ENCODE data around the gene PARN.
A peak's percentile ranks its signal among the peaks of the same experiment; 100 is the strongest.

Gene PARN

GRCh38 chr16:14629919-14630619 lies at the start of gene PARN:
Gene PARN, minus strand, starts transcription at chr16:14630260. Its CDS starts 135 bp downstream, at chr16:14630125.
- Histone ChIP-seq H3K9me3 (ENCODE audit: control insufficient read depth in 5 of 5, low read length in 5 of 5) (no peaks in the 10 kb centered on the region), H3K27me3 (ENCODE audit: control insufficient read depth in 5 of 5, insufficient read depth in 4 of 5, low read length in 5 of 5) (no peaks in the 10 kb centered on the region), H3K36me3 (ENCODE audit: control insufficient read depth in 5 of 5, insufficient read depth in 5 of 5, low read length in 5 of 5) (peaks cover 13 to 30% (median 20%) of the 10 kb centered on the region in 5 donors), H3K4me1 (ENCODE audit: control insufficient read depth in 5 of 5, insufficient read depth in 5 of 5, low read length in 5 of 5) (peaks cover 0 to 46% (median 38%) of the 10 kb centered on the region in 5 donors), H3K4me3 (ENCODE audit: low read depth in 1 of 5, low read length in 5 of 5) (peak within 1 kb of the TSS; percentile 85 to 95 (median 91)), H3K27ac (ENCODE audit: low read depth, low read length) (peak within 1 kb of the TSS; percentile 81), H3K9ac (ENCODE audit: low read length in 5 of 5) (peak within 1 kb of the TSS; percentile 71 to 97 (median 95))

- peaks cover 0 to 3% (median 0%) of the 10 kb centered on the region in 5 donors for H3K27me3 ChIP-seq (ENCODE audit: control insufficient read depth in 5 of 5, insufficient read depth in 4 of 5, low read length in 5 of 5)
- no peak overlapping the region for H3K27ac ChIP-seq (ENCODE audit: low read depth, low read length)
- no peaks in the 10 kb centered on the region for H3K4me1 ChIP-seq (ENCODE audit: control insufficient read depth in 5 of 5, insufficient read depth in 5 of 5, low read length in 5 of 5)
- no peaks in the 10 kb centered on the region for H3K36me3 ChIP-seq (ENCODE audit: control insufficient read depth in 5 of 5, insufficient read depth in 5 of 5, low read length in 5 of 5)
- no peak overlapping the region for H3K9ac ChIP-seq (ENCODE audit: low read length in 5 of 5)
- no peak overlapping the region for H3K4me3 ChIP-seq (ENCODE audit: low read depth in 1 of 5, low read length in 5 of 5)
- no peaks in the 10 kb centered on the region for H3K9me3 ChIP-seq (ENCODE audit: control insufficient read depth in 5 of 5, low read length in 5 of 5)
Observed at GRCh38 chr16:14678748-14679497, 48.9 kb upstream of the PARN start.

- Histone ChIP-seq H3K36me3 (ENCODE audit: control insufficient read depth in 5 of 5, insufficient read depth in 5 of 5, low read length in 5 of 5) (no peaks in the 10 kb centered on the region), H3K9me3 (ENCODE audit: control insufficient read depth in 5 of 5, low read length in 5 of 5) (no peaks in the 10 kb centered on the region), H3K4me3 (ENCODE audit: low read depth in 1 of 5, low read length in 5 of 5) (no peak overlapping the region), H3K4me1 (ENCODE audit: control insufficient read depth in 5 of 5, insufficient read depth in 5 of 5, low read length in 5 of 5) (no peaks in the 10 kb centered on the region), H3K9ac (ENCODE audit: low read length in 5 of 5) (no peak overlapping the region), H3K27me3 (ENCODE audit: control insufficient read depth in 5 of 5, insufficient read depth in 4 of 5, low read length in 5 of 5) (peaks cover 0 to 3% (median 0%) of the 10 kb centered on the region in 5 donors), H3K27ac (ENCODE audit: low read depth, low read length) (no peak overlapping the region)
Observed at GRCh38 chr16:14677627-14678026, 47.6 kb upstream of the PARN start.

GRCh38 chr16:14676633-14677032 lies 46.6 kb upstream of the PARN start:
- Histone ChIP-seq H3K27me3 (ENCODE audit: control insufficient read depth in 5 of 5, insufficient read depth in 4 of 5, low read length in 5 of 5) (peaks cover 0 to 3% (median 0%) of the 10 kb centered on the region in 5 donors), H3K27ac (ENCODE audit: low read depth, low read length) (no peak overlapping the region), H3K9me3 (ENCODE audit: control insufficient read depth in 5 of 5, low read length in 5 of 5) (no peaks in the 10 kb centered on the region), H3K36me3 (ENCODE audit: control insufficient read depth in 5 of 5, insufficient read depth in 5 of 5, low read length in 5 of 5) (no peaks in the 10 kb centered on the region), H3K4me1 (ENCODE audit: control insufficient read depth in 5 of 5, insufficient read depth in 5 of 5, low read length in 5 of 5) (no peaks in the 10 kb centered on the region), H3K9ac (ENCODE audit: low read length in 5 of 5) (no peak overlapping the region), H3K4me3 (ENCODE audit: low read depth in 1 of 5, low read length in 5 of 5) (no peak overlapping the region)

GRCh38 chr16:14672403-14672971 lies 42.4 kb upstream of the PARN start:
- Histone ChIP-seq H3K27ac (ENCODE audit: low read depth, low read length) (no peak overlapping the region), H3K9me3 (ENCODE audit: control insufficient read depth in 5 of 5, low read length in 5 of 5) (no peaks in the 10 kb centered on the region)

GRCh38 chr16:14669776-14670175 lies 39.7 kb upstream of the PARN start:
- Histone ChIP-seq H3K36me3 (ENCODE audit: control insufficient read depth in 5 of 5, insufficient read depth in 5 of 5, low read length in 5 of 5) (peaks cover 11 to 46% (median 45%) of the 10 kb centered on the region in 5 donors), H3K9ac (ENCODE audit: low read length in 5 of 5) (no peak overlapping the region), H3K27me3 (ENCODE audit: control insufficient read depth in 5 of 5, insufficient read depth in 4 of 5, low read length in 5 of 5) (no peaks in the 10 kb centered on the region), H3K4me1 (ENCODE audit: control insufficient read depth in 5 of 5, insufficient read depth in 5 of 5, low read length in 5 of 5) (no peaks in the 10 kb centered on the region), H3K27ac (ENCODE audit: low read depth, low read length) (no peak overlapping the region), H3K9me3 (ENCODE audit: control insufficient read depth in 5 of 5, low read length in 5 of 5) (no peaks in the 10 kb centered on the region), H3K4me3 (ENCODE audit: low read depth in 1 of 5, low read length in 5 of 5) (no peak overlapping the region)

More at GRCh38 chr16:14672403-14672971, 42.4 kb upstream of the PARN start:
- Histone ChIP-seq H3K4me3 (ENCODE audit: low read depth in 1 of 5, low read length in 5 of 5) (no peak overlapping the region), H3K27me3 (ENCODE audit: control insufficient read depth in 5 of 5, insufficient read depth in 4 of 5, low read length in 5 of 5) (no peaks in the 10 kb centered on the region), H3K9ac (ENCODE audit: low read length in 5 of 5) (no peak overlapping the region), H3K4me1 (ENCODE audit: control insufficient read depth in 5 of 5, insufficient read depth in 5 of 5, low read length in 5 of 5) (no peaks in the 10 kb centered on the region), H3K36me3 (ENCODE audit: control insufficient read depth in 5 of 5, insufficient read depth in 5 of 5, low read length in 5 of 5) (peaks cover 0 to 20% (median 18%) of the 10 kb centered on the region in 5 donors)

GRCh38 chr16:14668556-14669223 lies 38.6 kb upstream of the PARN start:
- no peaks in the 10 kb centered on the region for H3K4me1 ChIP-seq (ENCODE audit: control insufficient read depth in 5 of 5, insufficient read depth in 5 of 5, low read length in 5 of 5)
- no peak overlapping the region for H3K4me3 ChIP-seq (ENCODE audit: low read depth in 1 of 5, low read length in 5 of 5)
- H3K27me3 ChIP-seq (ENCODE audit: control insufficient read depth in 5 of 5, insufficient read depth in 4 of 5, low read length in 5 of 5): no peaks in the 10 kb centered on the region
- H3K36me3 ChIP-seq (ENCODE audit: control insufficient read depth in 5 of 5, insufficient read depth in 5 of 5, low read length in 5 of 5): peaks cover 13 to 57% (median 56%) of the 10 kb centered on the region in 5 donors
- no peak overlapping the region for H3K9ac ChIP-seq (ENCODE audit: low read length in 5 of 5)
- H3K9me3 ChIP-seq (ENCODE audit: control insufficient read depth in 5 of 5, low read length in 5 of 5): no peaks in the 10 kb centered on the region
- no peak overlapping the region for H3K27ac ChIP-seq (ENCODE audit: low read depth, low read length)

GRCh38 chr16:14667347-14668266 lies 37.5 kb upstream of the PARN start:
- Histone ChIP-seq H3K4me3 (ENCODE audit: low read depth in 1 of 5, low read length in 5 of 5) (no peak overlapping the region), H3K9me3 (ENCODE audit: control insufficient read depth in 5 of 5, low read length in 5 of 5) (no peaks in the 10 kb centered on the region), H3K4me1 (ENCODE audit: control insufficient read depth in 5 of 5, insufficient read depth in 5 of 5, low read length in 5 of 5) (no peaks in the 10 kb centered on the region), H3K27ac (ENCODE audit: low read depth, low read length) (no peak overlapping the region), H3K9ac (ENCODE audit: low read length in 5 of 5) (no peak overlapping the region), H3K36me3 (ENCODE audit: control insufficient read depth in 5 of 5, insufficient read depth in 5 of 5, low read length in 5 of 5) (peaks cover 15 to 67% (median 63%) of the 10 kb centered on the region in 5 donors), H3K27me3 (ENCODE audit: control insufficient read depth in 5 of 5, insufficient read depth in 4 of 5, low read length in 5 of 5) (no peaks in the 10 kb centered on the region)

- H3K4me1 ChIP-seq (ENCODE audit: control insufficient read depth in 5 of 5, insufficient read depth in 5 of 5, low read length in 5 of 5): no peaks in the 10 kb centered on the region
- no peak overlapping the region for H3K9ac ChIP-seq (ENCODE audit: low read length in 5 of 5)
- H3K27ac ChIP-seq (ENCODE audit: low read depth, low read length): no peak overlapping the region
- H3K9me3 ChIP-seq (ENCODE audit: control insufficient read depth in 5 of 5, low read length in 5 of 5): no peaks in the 10 kb centered on the region
- H3K36me3 ChIP-seq (ENCODE audit: control insufficient read depth in 5 of 5, insufficient read depth in 5 of 5, low read length in 5 of 5): peaks cover 6 to 78% (median 51%) of the 10 kb centered on the region in 5 donors
- no peaks in the 10 kb centered on the region for H3K27me3 ChIP-seq (ENCODE audit: control insufficient read depth in 5 of 5, insufficient read depth in 4 of 5, low read length in 5 of 5)
- no peak overlapping the region for H3K4me3 ChIP-seq (ENCODE audit: low read depth in 1 of 5, low read length in 5 of 5)
Observed at GRCh38 chr16:14658063-14658462, 28.0 kb upstream of the PARN start.
